HG03354 (cell line): Measurements from ENCODE around the gene SYNE2.

ENCODE experiments used
- ATAC-seq: cut with Tn5 transposase; IDR thresholded peaks from one replicate; pipeline ENCODE4 v1.9.1; 2021; ENCODE audit warnings: mild to moderate bottlenecking; ENCODE audit not compliant: unreplicated experiment, poor library complexity, severe bottlenecking

The SYNE2 gene

GRCh38 chr14:63952053-63952932 is 99.5 kb downstream of the SYNE2 start:
- no peak for ATAC-seq

GRCh38 chr14:63952933-63953437 is 100.2 kb downstream of the SYNE2 start:
- ATAC-seq = no peak

- ATAC-seq = no peak
Observed at GRCh38 chr14:63956326-63956725, 103.5 kb downstream of the SYNE2 start.

- ATAC-seq = no peak
Observed at GRCh38 chr14:63960926-63961567, 108.2 kb downstream of the SYNE2 start.

GRCh38 chr14:63962906-63963305 is 110.1 kb downstream of the SYNE2 start:
- no peak for ATAC-seq

- no peak for ATAC-seq
Observed at GRCh38 chr14:63963439-63963838, 110.6 kb downstream of the SYNE2 start.

- no peak for ATAC-seq
Observed at GRCh38 chr14:63964113-63964512, 111.3 kb downstream of the SYNE2 start.

- no peak for ATAC-seq
Observed at GRCh38 chr14:63966407-63966806, 113.6 kb downstream of the SYNE2 start.

GRCh38 chr14:63972323-63972932 is 119.6 kb downstream of the SYNE2 start:
- no peak for ATAC-seq

- ATAC-seq = no peak
Observed at GRCh38 chr14:63974176-63974575, 121.4 kb downstream of the SYNE2 start.

GRCh38 chr14:63981569-63981968 is 128.8 kb downstream of the SYNE2 start:
- ATAC-seq = peak; percentile 41

- no peak for ATAC-seq
Observed at GRCh38 chr14:63982156-63982555, 129.4 kb downstream of the SYNE2 start.

GRCh38 chr14:63982629-63983028 is 129.8 kb downstream of the SYNE2 start:
- ATAC-seq = no peak

GRCh38 chr14:63986789-63987533 is 134.2 kb downstream of the SYNE2 start:
- no peak for ATAC-seq

GRCh38 chr14:63988579-63988978 is 135.8 kb downstream of the SYNE2 start:
- no peak for ATAC-seq

GRCh38 chr14:63991833-63992232 is 139.0 kb downstream of the SYNE2 start:
- no peak for ATAC-seq

- no peak for ATAC-seq
Observed at GRCh38 chr14:63992858-63993257, 140.1 kb downstream of the SYNE2 start.

GRCh38 chr14:63993992-63994391 is 141.2 kb downstream of the SYNE2 start:
- ATAC-seq = no peak

GRCh38 chr14:63995285-63995684 is 142.5 kb downstream of the SYNE2 start:
- ATAC-seq = no peak

GRCh38 chr14:63996016-63996415 is 143.2 kb downstream of the SYNE2 start:
- no peak for ATAC-seq
